HepG2 (cell line): ENCODE data around the gene EVA1A. TPM values are rescaled to one million over a fixed set of nuclear protein-coding genes. Genes with fewer than 3 reads are reported as not detected.

Source experiments
- AHR ChIP-seq: IDR thresholded peaks from 2 replicates; pipeline ENCODE4 v1.6.1; 2018; ENCODE audit warnings: missing genetic modification reagents, missing compliant biosample characterization
- ARID4A ChIP-seq: sonication (generic); formaldehyde crosslinking; IDR thresholded peaks from 2 replicates; pipeline ENCODE4 v1.5.0; 2020; ENCODE audit warnings: mild to moderate bottlenecking, missing genetic modification reagents, borderline replicate concordance
- CREB1 ChIP-seq, 2 experiments: fragments of 450-650 bp in 1 of 2; IDR thresholded peaks; 2 replicates each; pipeline ENCODE4 v1.6.1; 2016 to 2017; ENCODE audit warnings: control low read depth in 1 of 2, mild to moderate bottlenecking in 1 of 2, missing compliant biosample characterization in 1 of 2, missing genetic modification characterization in 1 of 2
- CREBL2 ChIP-seq: sonication (generic); formaldehyde crosslinking; IDR thresholded peaks from 2 replicates; pipeline ENCODE4 v1.8.1; 2023; ENCODE audit warnings: missing genetic modification reagents, mild to moderate bottlenecking, borderline replicate concordance
- DDIT3 ChIP-seq: sonication (generic); formaldehyde crosslinking; IDR thresholded peaks from 2 replicates; pipeline ENCODE4 v1.4.0; 2020; ENCODE audit warnings: mild to moderate bottlenecking, missing genetic modification reagents
- EEA1 ChIP-seq: sonication (generic); formaldehyde crosslinking; IDR thresholded peaks from 2 replicates; pipeline ENCODE4 v1.5.1; 2020; ENCODE audit warnings: mild to moderate bottlenecking, missing genetic modification reagents, borderline replicate concordance
- EP300 ChIP-seq, 3 experiments: sonication (generic) in 1 of 3; formaldehyde crosslinking in 1 of 3; IDR thresholded peaks; 2 replicates each; pipeline versions ENCODE4 v1.5.1 to v1.6.1; 2011 to 2020; ENCODE audit warnings: low read depth in 2 of 3, low read length in 2 of 3, borderline replicate concordance in 1 of 3, improper control_type of control experiment in 1 of 3, mild to moderate bottlenecking in 1 of 3, missing genetic modification reagents in 1 of 3, moderate library complexity in 1 of 3
- ERF ChIP-seq: IDR thresholded peaks from 2 replicates; pipeline ENCODE4 v1.6.1; 2018; ENCODE audit warnings: missing biosample characterization, missing genetic modification reagents
- HNRNPK ChIP-seq: fragments of 200-400 bp; formaldehyde crosslinking; IDR thresholded peaks from 2 replicates; pipeline ENCODE4 v1.6.1; 2018; ENCODE audit warnings: low read length, low read depth, moderate library complexity, mild to moderate bottlenecking; ENCODE audit not compliant: poor library complexity, severe bottlenecking
- HOXA3 ChIP-seq: sonication (generic); formaldehyde crosslinking; IDR thresholded peaks from 2 replicates; pipeline ENCODE4 v1.5.0; 2020; ENCODE audit warnings: missing genetic modification reagents
- KLF11 ChIP-seq: IDR thresholded peaks from 2 replicates; pipeline ENCODE4 v1.6.1; 2016; ENCODE audit warnings: missing compliant biosample characterization
- NPAS2 ChIP-seq: sonication (generic); formaldehyde crosslinking; IDR thresholded peaks from 2 replicates; pipeline ENCODE4 v1.8.0; 2022; ENCODE audit warnings: mild to moderate bottlenecking, missing genetic modification reagents, borderline replicate concordance
- NR2F6 ChIP-seq, 2 experiments: IDR thresholded peaks; 2 replicates each; pipeline ENCODE4 v1.6.1; 2016; ENCODE audit warnings: antibody characterized with exemption in 1 of 2, mild to moderate bottlenecking in 1 of 2
- SIN3B ChIP-seq: fragments of 150-350 bp; IDR thresholded peaks from 2 replicates; pipeline ENCODE4 v1.6.1; 2014; ENCODE audit warnings: low read length
- STAT5B ChIP-seq: sonication (generic); formaldehyde crosslinking; IDR thresholded peaks from 2 replicates; pipeline ENCODE4 v1.4.0; 2020; ENCODE audit warnings: missing genetic modification reagents
- ZBTB39 ChIP-seq: sonication (generic); formaldehyde crosslinking; IDR thresholded peaks from 2 replicates; pipeline ENCODE4 v1.5.0; 2020; ENCODE audit warnings: missing genetic modification reagents
- ZNF530 ChIP-seq: sonication (generic); formaldehyde crosslinking; IDR thresholded peaks from 2 replicates; pipeline ENCODE4 v1.5.0; 2020; ENCODE audit warnings: low read depth, mild to moderate bottlenecking, missing genetic modification reagents
- ZNF704 ChIP-seq: sonication (generic); formaldehyde crosslinking; IDR thresholded peaks from 2 replicates; pipeline ENCODE4 v1.8.1; 2023; ENCODE audit warnings: mild to moderate bottlenecking, inconsistent platforms, moderate library complexity, missing genetic modification reagents, borderline replicate concordance
- ZSCAN29 ChIP-seq: sonication (generic); formaldehyde crosslinking; conservative IDR thresholded peaks from 2 replicates; pipeline ENCODE4 v1.4.0; 2020; ENCODE audit warnings: mild to moderate bottlenecking, missing genetic modification reagents
- polyA plus RNA-seq, 8 experiments: library from polyadenylated mRNA; depleted of rRNA in 3 of 8; stranded (reverse) in 7 of 8; unstranded in 1 of 8; fragments of >200 nt; fragmentation: Illumina TruSeq in 4 of 8; extraction: Trizol in 4 of 8; gene quantifications; 2 replicates each; pipeline versions ENCODE4 v1.2.1 to v1.2.3, GENCODE V29; 2011 to 2016; ENCODE audit warnings: low read depth in 4 of 8, missing spikeins in 1 of 8, mixed read lengths in 1 of 8; ENCODE audit not compliant: insufficient read depth in 1 of 8
- total RNA-seq, 5 experiments: library from RNA; depleted of rRNA; stranded (reverse); fragments of >200 nt; fragmentation: Illumina TruSeq; extraction: Trizol; gene quantifications; 2 replicates each; pipeline ENCODE4 v1.2.3, GENCODE V29; 2016; ENCODE audit warnings: low read depth in 1 of 5

The EVA1A gene
- total and polyA plus RNA-seq, 2 of the 13 experiments (the other 11 are each of a cell fraction or from before 2014, with no cell fraction given): 57.5 to 57.8 TPM

- TF ChIP-seq EP300 (IDR thresholded peaks at IDR 0.05; ENCODE audit: low read depth in 2 of 2, low read length in 2 of 2) (no peak), EP300 (CRISPR knock-in tag; IDR thresholded peaks at IDR 0.05; ENCODE audit: borderline replicate concordance) (no peak), STAT5B (CRISPR knock-in tag) (no peak), ERF (no peak), ZNF704 (no peak), SIN3B (no peak), ZNF530 (CRISPR knock-in tag) (no peak), ARID4A (0 out of 2 replicates have a peak, but pooled peaks have one; percentile 26), KLF11 (CRISPR knock-in tag) (no peak), DDIT3 (CRISPR knock-in tag) (no peak), EEA1 (CRISPR knock-in tag) (no peak), CREB1 (IDR thresholded peaks at IDR 0.05) (no peak), CREB1 (CRISPR knock-in tag; IDR thresholded peaks at IDR 0.05) (no peak), NR2F6 (IDR thresholded peaks at IDR 0.05) (no peak), NR2F6 (CRISPR knock-in tag; IDR thresholded peaks at IDR 0.05) (no peak), NPAS2 (CRISPR knock-in tag) (no peak), CREBL2 (CRISPR knock-in tag) (no peak), HOXA3 (0 out of 2 replicates have a peak, but pooled peaks have one; percentile 19), AHR (CRISPR knock-in tag) (no peak), HNRNPK (no peak), ZSCAN29 (CRISPR knock-in tag) (no peak), ZBTB39 (CRISPR knock-in tag) (no peak)
Measured at GRCh38 chr2:75556679-75557366, 3.9 kb downstream of the EVA1A start (continued).
